B cell (primary cell): ENCODE measurements around the gene CENPI. TPM values are rescaled to one million over a fixed set of nuclear protein-coding genes. Genes with fewer than 3 reads are reported as not detected.

Experiments used
- ATAC-seq: fragments of 200-7000 bp; cut with Tn5 transposase; one replicate; pipeline ENCODE4 v1.10.0; 2021; ENCODE audit warnings: low read depth, mild to moderate bottlenecking, moderate number of reproducible peaks, moderate library complexity
- CTCF ChIA-PET: fragments of 350-600 bp; sonication (Branson Sonifier 250); formaldehyde crosslinking; loops from one replicate; lab custom pipeline; 2021; ENCODE audit warnings: antibody characterized with exemption, inconsistent platforms; lab: Charles Lee
- POLR2A ChIA-PET: fragments of 350-600 bp; sonication (Branson Sonifier 250); formaldehyde crosslinking; loops from one replicate; lab custom pipeline; 2021; ENCODE audit warnings: antibody characterized with exemption; lab: Charles Lee
- DNase-seq: peaks from one replicate; pipeline ENCODE4 v3.0.0; 2013
- H2AFZ ChIP-seq: 2 replicates; pipeline ENCODE4 v1.6.1; 2012; ENCODE audit warnings: mild to moderate bottlenecking, low read depth, low read length; ENCODE audit not compliant: insufficient read depth, poor library complexity, severe bottlenecking
- H3K27ac ChIP-seq, 2 donors: 1 replicate in 1 of 2; 2 replicates in 1 of 2; pipeline ENCODE4 v1.5.1; 2012 to 2013; ENCODE audit warnings: low read length in 2 of 2, mild to moderate bottlenecking in 2 of 2, moderate library complexity in 1 of 2
- H3K27me3 ChIP-seq, 4 experiments: fragments of 200-600 bp in 1 of 4; sonication (generic) in 1 of 4; replicated peaks in 1 of 4; 1 replicate in 2 of 4; 2 replicates in 2 of 4; pipeline versions ENCODE4 v1.6.1 to v1.7.0; 2013 to 2016; ENCODE audit warnings: low read length in 3 of 4, mild to moderate bottlenecking in 2 of 4, mixed read lengths in 1 of 4, moderate library complexity in 1 of 4; ENCODE audit not compliant: insufficient read depth in 4 of 4, control insufficient read depth in 3 of 4; ENCODE audit errors: control extremely low read depth in 1 of 4
- H3K36me3 ChIP-seq, 2 experiments: replicated peaks in 1 of 2; 1 replicate in 1 of 2; 2 replicates in 1 of 2; pipeline versions ENCODE4 v1.6.1 to v1.7.1; 2013; ENCODE audit warnings: low read length in 1 of 2; ENCODE audit not compliant: insufficient read depth in 2 of 2, control insufficient read depth in 1 of 2; ENCODE audit errors: control extremely low read depth in 1 of 2, extremely low read depth in 1 of 2
- H3K4me1 ChIP-seq, 2 donors: fragments of 200-600 bp in 1 of 2; sonication (generic) in 1 of 2; 1 replicate in 1 of 2; 2 replicates in 1 of 2; pipeline versions ENCODE4 v1.5.1 to v1.6.1; 2013 to 2017; ENCODE audit warnings: low read length in 2 of 2; ENCODE audit not compliant: control insufficient read depth in 2 of 2, insufficient read depth in 2 of 2
- H3K4me2 ChIP-seq: replicated peaks from 2 replicates; pipeline ENCODE3; 2012; ENCODE audit warnings: mild to moderate bottlenecking, low read depth, low read length; ENCODE audit not compliant: poor library complexity, severe bottlenecking
- H3K4me3 ChIP-seq, 5 experiments: fragments of 200-600 bp in 1 of 5; sonication (generic) in 1 of 5; 1 replicate in 3 of 5; 2 replicates in 2 of 5; pipeline versions ENCODE4 v1.5.1 to v1.7.0; 2011 to 2016; ENCODE audit warnings: low read length in 4 of 5, mild to moderate bottlenecking in 4 of 5, low read depth in 2 of 5, control low read depth in 1 of 5, moderate library complexity in 1 of 5; ENCODE audit not compliant: insufficient read depth in 1 of 5; ENCODE audit errors: control extremely low read depth in 1 of 5, extremely low read depth in 1 of 5
- H3K79me2 ChIP-seq: fragments of 200-600 bp; sonication (generic); one replicate; pipeline ENCODE4 v1.6.0; 2016; ENCODE audit warnings: low read length; ENCODE audit not compliant: control insufficient read depth, insufficient read depth
- H3K9ac ChIP-seq: fragments of 200-600 bp; sonication (generic); 2 replicates; pipeline ENCODE4 v1.6.1; 2017; ENCODE audit warnings: mild to moderate bottlenecking, low read length, moderate library complexity
- H3K9me3 ChIP-seq, 3 donors: one replicate each; pipeline versions ENCODE4 v1.6.1 to v1.7.1; 2013; ENCODE audit warnings: low read length in 2 of 3; ENCODE audit not compliant: control insufficient read depth in 2 of 3, insufficient read depth in 1 of 3; ENCODE audit errors: control extremely low read depth in 1 of 3
- H4K20me1 ChIP-seq: 2 replicates; pipeline ENCODE4 v1.6.0; 2012; ENCODE audit warnings: mild to moderate bottlenecking, low read length; ENCODE audit not compliant: insufficient read depth, control insufficient read depth, poor library complexity, severe bottlenecking
- H3K27ac Mint-ChIP-seq: one replicate; pipeline ENCODE4 v1.8.0; 2021; ENCODE audit warnings: mixed read lengths
- H3K27me3 Mint-ChIP-seq: one replicate; pipeline ENCODE4 v1.8.0; 2021; ENCODE audit warnings: mixed read lengths
- H3K4me1 Mint-ChIP-seq: one replicate; pipeline ENCODE4 v1.8.0; 2021; ENCODE audit warnings: mixed read lengths
- H3K4me3 Mint-ChIP-seq: one replicate; pipeline ENCODE4 v1.8.0; 2021; ENCODE audit warnings: mixed read lengths
- H3K9me3 Mint-ChIP-seq: one replicate; pipeline ENCODE4 v1.8.0; 2022; ENCODE audit warnings: mixed read lengths; ENCODE audit not compliant: insufficient read depth
- EZH2 ChIP-seq: IDR thresholded peaks from 2 replicates; pipeline ENCODE4 v1.6.1; 2012; ENCODE audit warnings: borderline replicate concordance, low read depth, mild to moderate bottlenecking, moderate library complexity, low read length; ENCODE audit not compliant: insufficient read depth, poor library complexity, severe bottlenecking
- WGBS: methylation state at CpG from one replicate; pipeline ENCODE4 v1.1.5; 2013; ENCODE audit warnings: missing lambda C conversion rate; ENCODE audit not compliant: insufficient coverage; 5-methylcytosine and 5-hydroxymethylcytosine counted together
- intact Hi-C: fragments of 100-400 bp; cut with micrococcal nuclease; formaldehyde crosslinking; loops from one replicate; pipeline ENCODE4 v1.10.0; 2022
- polyA plus RNA-seq: library from polyadenylated mRNA; depleted of rRNA; stranded (reverse); fragments of >200 nt; gene quantifications from 2 replicates; pipeline ENCODE4 v1.2.3, GENCODE V29; 2012
- total RNA-seq, 2 donors: library from RNA; stranded (reverse); fragments of 120-200 nt in 1 of 2; gene quantifications; 1 replicate in 1 of 2; 2 replicates in 1 of 2; pipeline versions ENCODE4 v1.2.3 to v1.2.4, GENCODE V29; 2013 to 2022
- TF ChIP-seq, protein P1 (sequence below): fragments of 200-600 bp; IDR thresholded peaks from one replicate; pipeline ENCODE4 v1.8.0; 2022; ENCODE audit warnings: antibody characterized with exemption, mild to moderate bottlenecking

Gene CENPI
- total and polyA plus RNA-seq, 2 donors (not counting 1 experiment from before 2014, with no cell fraction given): 0.28 to 3.2 TPM

DNA sequence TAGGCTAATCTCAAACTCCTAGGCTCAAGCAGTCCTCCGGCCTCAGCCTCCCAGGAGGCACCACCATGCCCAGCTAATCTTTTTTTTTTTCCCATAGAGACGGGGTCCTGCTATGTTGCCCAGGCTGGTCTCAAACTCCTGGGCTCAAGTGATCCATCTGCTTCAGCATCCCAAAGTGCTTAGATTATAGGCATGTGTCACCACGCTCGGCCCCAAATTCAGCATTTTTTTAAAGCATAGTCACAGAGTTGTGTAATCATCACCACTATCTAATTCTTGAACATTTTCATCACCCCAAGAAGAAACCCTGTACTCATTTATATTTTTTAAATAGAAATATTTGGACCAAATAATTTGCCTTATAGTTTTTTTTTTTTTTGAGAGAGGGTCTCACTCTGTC, 10.3 kb downstream of the CENPI start:
- H3K4me3 Mint-ChIP-seq: no peak overlapping the region
- H3K4me1 Mint-ChIP-seq: no peaks in the 10 kb centered on the region
- WGBS: no CpG with 5 or more reads among the region's 4 CpGs
- Histone ChIP-seq H3K4me3 (no peak overlapping the region), H4K20me1 (no peaks in the 10 kb centered on the region), H3K27ac (no peak overlapping the region), H3K36me3 (no peaks in the 10 kb centered on the region), H3K79me2 (no peaks in the 10 kb centered on the region), H3K4me1 (no peaks in the 10 kb centered on the region), H3K9me3 (no peaks in the 10 kb centered on the region), H3K4me2 (no peak overlapping the region), H2AFZ (no peak overlapping the region), H3K9ac (no peak overlapping the region), H3K27me3 (no peaks in the 10 kb centered on the region)
- TF ChIP-seq, protein P1, sequence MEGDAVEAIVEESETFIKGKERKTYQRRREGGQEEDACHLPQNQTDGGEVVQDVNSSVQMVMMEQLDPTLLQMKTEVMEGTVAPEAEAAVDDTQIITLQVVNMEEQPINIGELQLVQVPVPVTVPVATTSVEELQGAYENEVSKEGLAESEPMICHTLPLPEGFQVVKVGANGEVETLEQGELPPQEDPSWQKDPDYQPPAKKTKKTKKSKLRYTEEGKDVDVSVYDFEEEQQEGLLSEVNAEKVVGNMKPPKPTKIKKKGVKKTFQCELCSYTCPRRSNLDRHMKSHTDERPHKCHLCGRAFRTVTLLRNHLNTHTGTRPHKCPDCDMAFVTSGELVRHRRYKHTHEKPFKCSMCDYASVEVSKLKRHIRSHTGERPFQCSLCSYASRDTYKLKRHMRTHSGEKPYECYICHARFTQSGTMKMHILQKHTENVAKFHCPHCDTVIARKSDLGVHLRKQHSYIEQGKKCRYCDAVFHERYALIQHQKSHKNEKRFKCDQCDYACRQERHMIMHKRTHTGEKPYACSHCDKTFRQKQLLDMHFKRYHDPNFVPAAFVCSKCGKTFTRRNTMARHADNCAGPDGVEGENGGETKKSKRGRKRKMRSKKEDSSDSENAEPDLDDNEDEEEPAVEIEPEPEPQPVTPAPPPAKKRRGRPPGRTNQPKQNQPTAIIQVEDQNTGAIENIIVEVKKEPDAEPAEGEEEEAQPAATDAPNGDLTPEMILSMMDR: no peak
- TF ChIP-seq EZH2: no peak
- DNase-seq: no peak
- POLR2A ChIA-PET: no interaction called here
- no peak overlapping the region for H3K27ac Mint-ChIP-seq
- intact Hi-C loops: no loop called here
- CTCF ChIA-PET: no interaction called here
- H3K9me3 Mint-ChIP-seq: no peaks in the 10 kb centered on the region
- no peaks in the 10 kb centered on the region for H3K27me3 Mint-ChIP-seq
- no peak for ATAC-seq

DNA sequence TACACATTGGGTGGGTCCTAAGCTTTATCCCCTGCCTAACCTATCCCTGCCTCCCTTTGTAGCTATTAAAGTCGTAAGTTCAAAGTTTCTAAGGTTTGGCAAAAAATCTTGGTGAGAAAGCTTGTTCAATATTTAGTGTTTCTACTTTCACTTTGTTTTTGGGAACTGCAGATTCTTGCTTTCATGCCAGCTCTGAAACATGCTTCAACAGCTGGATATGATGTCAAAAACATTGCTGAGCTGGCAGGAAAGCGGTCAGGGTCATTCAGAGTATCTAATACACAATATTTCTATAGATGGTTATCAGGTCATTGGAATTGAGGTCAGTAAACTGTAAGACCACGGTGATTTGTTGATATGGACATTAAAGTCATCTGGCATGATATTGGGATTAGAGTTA, 19.7 kb downstream of the CENPI start:
- Histone ChIP-seq H3K27me3 (no peaks in the 10 kb centered on the region), H3K27ac (no peak overlapping the region), H3K9me3 (no peaks in the 10 kb centered on the region), H3K9ac (no peak overlapping the region), H3K36me3 (no peaks in the 10 kb centered on the region), H3K4me3 (no peak overlapping the region), H3K4me2 (no peak overlapping the region), H2AFZ (no peak overlapping the region), H3K79me2 (no peaks in the 10 kb centered on the region), H4K20me1 (no peaks in the 10 kb centered on the region), H3K4me1 (no peaks in the 10 kb centered on the region)
- Mint-ChIP-seq H3K4me3 (no peak overlapping the region), H3K27ac (no peak overlapping the region), H3K27me3 (no peaks in the 10 kb centered on the region), H3K4me1 (no peaks in the 10 kb centered on the region), H3K9me3 (no peaks in the 10 kb centered on the region)
- intact Hi-C loops: no loop called here
- ATAC-seq (no peak), DNase-seq (no peak)
- 100% methylated on average over 1 of the region's 3 CpGs for WGBS
- TF ChIP-seq EZH2: no peak
- CTCF ChIA-PET: no interaction called here
- POLR2A ChIA-PET: no interaction called here
